DOHH2 (cell line): ENCODE measurements around the gene MSH2.

Experiments
- EZH2phosphoT487 ChIP-seq: fragments of 200-600 bp; sonication (generic); IDR thresholded peaks from 2 replicates; pipeline ENCODE4 v1.6.1; 2017; ENCODE audit warnings: borderline replicate concordance, mild to moderate bottlenecking, antibody characterized with exemption, low read length, moderate library complexity, mixed read lengths
- TF ChIP-seq, protein P1 (sequence below): fragments of 200-600 bp; sonication (generic); IDR thresholded peaks from one replicate; pipeline ENCODE4 v1.5.1; 2014; ENCODE audit warnings: antibody characterized with exemption, mild to moderate bottlenecking, low read depth, low read length; ENCODE audit not compliant: poor library complexity, severe bottlenecking

DNA sequence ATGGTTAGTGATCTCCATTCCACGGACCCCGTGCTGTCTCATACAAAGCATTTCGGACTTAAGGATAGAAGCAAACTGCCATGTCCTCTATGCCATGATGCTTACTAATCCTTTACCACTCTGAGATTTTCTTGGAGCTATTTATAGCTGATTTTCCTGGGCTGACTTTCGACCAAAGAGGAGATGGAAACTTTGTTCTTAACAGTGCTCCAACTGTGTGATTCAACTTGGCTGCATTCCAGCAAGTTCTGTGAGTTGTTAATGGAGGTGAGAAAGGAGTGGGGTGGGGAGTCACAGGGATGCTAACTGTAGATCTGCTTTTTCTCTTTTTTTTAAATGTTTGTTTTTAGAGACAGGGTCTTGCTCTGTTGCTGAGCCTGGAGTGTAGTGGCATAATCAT is 45.5 kb upstream of the MSH2 start:
- TF ChIP-seq, protein P1, sequence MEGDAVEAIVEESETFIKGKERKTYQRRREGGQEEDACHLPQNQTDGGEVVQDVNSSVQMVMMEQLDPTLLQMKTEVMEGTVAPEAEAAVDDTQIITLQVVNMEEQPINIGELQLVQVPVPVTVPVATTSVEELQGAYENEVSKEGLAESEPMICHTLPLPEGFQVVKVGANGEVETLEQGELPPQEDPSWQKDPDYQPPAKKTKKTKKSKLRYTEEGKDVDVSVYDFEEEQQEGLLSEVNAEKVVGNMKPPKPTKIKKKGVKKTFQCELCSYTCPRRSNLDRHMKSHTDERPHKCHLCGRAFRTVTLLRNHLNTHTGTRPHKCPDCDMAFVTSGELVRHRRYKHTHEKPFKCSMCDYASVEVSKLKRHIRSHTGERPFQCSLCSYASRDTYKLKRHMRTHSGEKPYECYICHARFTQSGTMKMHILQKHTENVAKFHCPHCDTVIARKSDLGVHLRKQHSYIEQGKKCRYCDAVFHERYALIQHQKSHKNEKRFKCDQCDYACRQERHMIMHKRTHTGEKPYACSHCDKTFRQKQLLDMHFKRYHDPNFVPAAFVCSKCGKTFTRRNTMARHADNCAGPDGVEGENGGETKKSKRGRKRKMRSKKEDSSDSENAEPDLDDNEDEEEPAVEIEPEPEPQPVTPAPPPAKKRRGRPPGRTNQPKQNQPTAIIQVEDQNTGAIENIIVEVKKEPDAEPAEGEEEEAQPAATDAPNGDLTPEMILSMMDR, result no peak
- no peak for TF ChIP-seq EZH2phosphoT487
